Measurements from ENCODE around the gene FAM3B.

The FAM3B gene

DNA sequence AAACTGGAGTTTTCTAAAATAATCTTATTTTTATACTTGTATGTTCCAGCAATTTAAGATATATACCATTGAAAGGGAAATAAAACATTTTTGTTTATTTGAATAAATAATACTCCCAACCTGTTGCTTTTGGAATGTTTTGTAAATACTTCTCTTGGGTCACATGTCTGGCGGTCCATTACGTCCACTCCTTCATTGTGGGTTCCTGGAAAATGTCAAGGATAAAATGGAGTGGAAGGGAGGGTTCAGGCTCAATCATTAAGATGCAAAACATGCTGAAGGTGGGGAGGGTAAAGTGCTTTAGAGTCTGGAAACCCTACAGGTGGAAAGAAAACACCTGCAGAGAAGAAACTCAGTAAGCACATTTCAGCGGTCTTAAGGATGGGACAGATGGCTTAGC, 34.2 kb upstream of the FAM3B start:
- TF ChIP-seq CTCF (IDR thresholded peaks at IDR 0.05; ENCODE audit: control insufficient read depth, insufficient read depth, low read depth, low read length, missing control alignments) = no peak
- no peak overlapping the region for H3K4me3 ChIP-seq (ENCODE audit: control insufficient read depth, low read depth, low read length)
- DNase-seq (ENCODE audit: low read depth) = no peak

GRCh38 chr21:41283211-41283818, 33.3 kb upstream of the FAM3B start:
- TF ChIP-seq CTCF (IDR thresholded peaks at IDR 0.05; ENCODE audit: control insufficient read depth, insufficient read depth, low read depth, low read length, missing control alignments) = peak; percentile 81
- peak; percentile 81 for DNase-seq (ENCODE audit: low read depth)

GRCh38 chr21:41289431-41289830, 27.2 kb upstream of the FAM3B start:
- TF ChIP-seq CTCF (IDR thresholded peaks at IDR 0.05; ENCODE audit: control insufficient read depth, insufficient read depth, low read depth, low read length, missing control alignments) = no peak
- no peak for DNase-seq (ENCODE audit: low read depth)
- H3K4me3 ChIP-seq (ENCODE audit: control insufficient read depth, low read depth, low read length) = no peak overlapping the region

More at GRCh38 chr21:41283211-41283818, 33.3 kb upstream of the FAM3B start:
- H3K4me3 ChIP-seq (ENCODE audit: control insufficient read depth, low read depth, low read length) = no peak overlapping the region

- no peak for DNase-seq (ENCODE audit: low read depth)
- no peak for TF ChIP-seq CTCF (IDR thresholded peaks at IDR 0.05; ENCODE audit: control insufficient read depth, insufficient read depth, low read depth, low read length, missing control alignments)
- H3K4me3 ChIP-seq (ENCODE audit: control insufficient read depth, low read depth, low read length) = no peak overlapping the region; the same call in 1 of the 2 replicates
Measured at GRCh38 chr21:41290106-41290799, 26.3 kb upstream of the FAM3B start.

- no peak overlapping the region for H3K4me3 ChIP-seq (ENCODE audit: control insufficient read depth, low read depth, low read length)
- no peak for TF ChIP-seq CTCF (IDR thresholded peaks at IDR 0.05; ENCODE audit: control insufficient read depth, insufficient read depth, low read depth, low read length, missing control alignments)
- no peak for DNase-seq (ENCODE audit: low read depth)
Measured at GRCh38 chr21:41294548-41295231, 21.9 kb upstream of the FAM3B start.

DNA sequence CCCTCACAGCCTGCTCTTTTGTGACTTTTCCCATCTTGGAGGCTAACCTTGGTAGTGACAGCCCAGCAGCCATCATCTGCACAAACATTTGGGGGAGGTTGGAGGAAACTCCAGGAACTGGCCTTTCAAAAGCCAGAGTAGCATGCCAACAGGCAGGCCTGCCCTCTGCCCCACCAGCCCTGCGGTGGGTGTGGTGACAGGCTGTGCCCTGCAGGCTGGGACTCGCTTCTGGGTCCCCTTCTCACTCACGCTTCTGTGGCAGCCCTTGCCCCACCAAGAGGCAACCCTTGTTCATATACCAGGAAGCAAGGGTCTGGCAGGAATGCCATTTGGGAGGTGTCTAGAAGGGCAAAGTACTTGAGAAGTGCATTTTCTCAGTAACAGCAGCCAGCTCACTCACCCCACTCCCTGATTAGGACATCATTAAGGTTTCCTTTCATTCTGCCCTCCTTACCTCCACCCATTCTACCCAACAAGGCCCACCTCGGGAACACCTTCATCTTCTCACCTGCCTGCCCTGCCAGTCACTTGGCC, 20.8 kb upstream of the FAM3B start:
- no peak for TF ChIP-seq CTCF (IDR thresholded peaks at IDR 0.05; ENCODE audit: control insufficient read depth, insufficient read depth, low read depth, low read length, missing control alignments)
- DNase-seq (ENCODE audit: low read depth) = no peak
- H3K4me3 ChIP-seq (ENCODE audit: control insufficient read depth, low read depth, low read length) = no peak overlapping the region

Measured in AG09309 (cell line).